ENCODE measurements around the gene BPIFB1. TPM values are rescaled to one million over a fixed set of nuclear protein-coding genes. Genes with fewer than 3 reads are reported as not detected.
A peak's percentile ranks its signal among the peaks of the same experiment; 100 is the strongest.

The BPIFB1 gene
- polyA plus RNA-seq, 3 donors from 2014 or later: not detected

DNA sequence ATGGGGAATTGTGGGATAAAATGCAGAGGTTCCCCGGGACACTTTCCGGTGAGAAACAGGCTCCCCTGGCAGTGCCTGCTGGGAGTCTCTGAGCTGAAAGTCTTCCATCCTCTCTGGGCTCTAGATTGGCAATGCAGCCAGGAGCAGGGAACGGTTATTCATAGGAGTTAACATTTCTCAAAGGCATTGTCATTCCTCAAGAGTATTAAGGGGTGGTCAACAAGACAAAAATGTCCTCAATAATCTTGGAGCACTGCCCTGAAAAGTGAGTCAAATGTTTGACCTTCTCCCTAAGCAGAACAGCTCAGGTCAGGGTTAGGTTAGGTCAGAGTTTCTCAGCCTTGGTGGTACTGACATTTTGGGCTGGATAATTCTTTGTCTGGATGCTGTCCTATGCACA is 13.2 kb downstream of the BPIFB1 start:
- Mint-ChIP-seq H3K27me3 (ENCODE audit: low read depth in 3 of 3) (peaks cover 5 to 16% (median 7%) of the 10 kb centered on the region in 3 donors), H3K27ac (no peak overlapping the region), H3K9me3 (no peaks in the 10 kb centered on the region), H3K36me3 (no peaks in the 10 kb centered on the region), H3K4me3 (no peak overlapping the region), H3K4me1 (no peaks in the 10 kb centered on the region)
- no peak for DNase-seq

GRCh38 chr20:33298391-33298790 is 15.4 kb downstream of the BPIFB1 start:
- DNase-seq: no peak
- Mint-ChIP-seq H3K4me3 (no peak overlapping the region), H3K27ac (no peak overlapping the region), H3K9me3 (no peaks in the 10 kb centered on the region), H3K4me1 (no peaks in the 10 kb centered on the region), H3K27me3 (ENCODE audit: low read depth in 3 of 3) (peaks cover 3 to 7% (median 7%) of the 10 kb centered on the region in 3 donors), H3K36me3 (no peaks in the 10 kb centered on the region)

GRCh38 chr20:33299111-33299603 is 16.1 kb downstream of the BPIFB1 start:
- no peaks in the 10 kb centered on the region for H3K4me1 Mint-ChIP-seq
- no peaks in the 10 kb centered on the region for H3K36me3 Mint-ChIP-seq
- DNase-seq: peak; percentile 55 to 69 (median 60)
- no peaks in the 10 kb centered on the region for H3K9me3 Mint-ChIP-seq
- no peak overlapping the region for H3K27ac Mint-ChIP-seq
- H3K27me3 Mint-ChIP-seq (ENCODE audit: low read depth in 3 of 3): peaks cover 3 to 9% (median 7%) of the 10 kb centered on the region in 3 donors
- H3K4me3 Mint-ChIP-seq: no peak overlapping the region

GRCh38 chr20:33301192-33301930 is 18.3 kb downstream of the BPIFB1 start:
- H3K4me3 Mint-ChIP-seq: no peak overlapping the region
- H3K27ac Mint-ChIP-seq: no peak overlapping the region
- peaks cover 4 to 7% (median 5%) of the 10 kb centered on the region in 3 donors for H3K27me3 Mint-ChIP-seq (ENCODE audit: low read depth in 3 of 3)
- no peaks in the 10 kb centered on the region for H3K36me3 Mint-ChIP-seq
- H3K4me1 Mint-ChIP-seq: no peaks in the 10 kb centered on the region
- no peaks in the 10 kb centered on the region for H3K9me3 Mint-ChIP-seq
- DNase-seq: no peak

- H3K4me1 Mint-ChIP-seq: no peaks in the 10 kb centered on the region
- H3K9me3 Mint-ChIP-seq: no peaks in the 10 kb centered on the region
- DNase-seq: no peak
- peaks cover 2 to 4% (median 2%) of the 10 kb centered on the region in 3 donors for H3K27me3 Mint-ChIP-seq (ENCODE audit: low read depth in 3 of 3)
- H3K4me3 Mint-ChIP-seq: no peak overlapping the region
- H3K27ac Mint-ChIP-seq: no peak overlapping the region
- H3K36me3 Mint-ChIP-seq: no peaks in the 10 kb centered on the region
These were observed 20.6 kb downstream of the BPIFB1 start for GRCh38 chr20:33303595-33303994.

DNA sequence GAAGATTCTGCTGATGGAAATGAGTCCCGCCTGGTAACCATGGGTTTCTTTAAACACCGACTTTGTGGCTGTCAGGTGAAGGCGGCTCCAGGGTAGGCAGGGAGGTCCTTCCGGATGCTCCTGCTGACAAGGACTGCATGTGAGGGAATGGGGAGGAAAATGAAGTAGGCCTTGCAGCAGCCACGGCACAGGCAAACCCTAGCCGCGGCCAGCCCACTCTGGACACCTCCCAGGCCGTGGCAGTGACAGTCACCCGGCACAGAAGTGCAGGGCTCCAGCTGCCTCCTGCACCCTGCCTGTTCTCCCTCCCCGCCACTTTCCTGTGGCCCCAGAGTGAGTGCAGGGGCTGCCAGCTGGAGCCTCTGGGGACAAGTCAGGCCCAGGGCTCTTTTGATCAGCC is 21.0 kb downstream of the BPIFB1 start:
- Mint-ChIP-seq H3K4me1 (no peaks in the 10 kb centered on the region), H3K27ac (no peak overlapping the region), H3K36me3 (no peaks in the 10 kb centered on the region), H3K9me3 (no peaks in the 10 kb centered on the region), H3K4me3 (no peak overlapping the region), H3K27me3 (ENCODE audit: low read depth in 3 of 3) (peaks cover 2 to 4% (median 2%) of the 10 kb centered on the region in 3 donors)
- no peak for DNase-seq

GRCh38 chr20:33305589-33306057 is 22.6 kb downstream of the BPIFB1 start:
- Mint-ChIP-seq H3K36me3 (no peaks in the 10 kb centered on the region), H3K27me3 (ENCODE audit: low read depth in 3 of 3) (peaks cover 2 to 4% (median 2%) of the 10 kb centered on the region in 3 donors)
- DNase-seq: no peak

GRCh38 chr20:33306228-33306627 is 23.2 kb downstream of the BPIFB1 start:
- DNase-seq: no peak
- Mint-ChIP-seq H3K36me3 (no peaks in the 10 kb centered on the region), H3K27ac (no peak overlapping the region), H3K9me3 (no peaks in the 10 kb centered on the region), H3K4me3 (no peak overlapping the region), H3K4me1 (no peaks in the 10 kb centered on the region), H3K27me3 (ENCODE audit: low read depth in 3 of 3) (peaks cover 2 to 4% (median 2%) of the 10 kb centered on the region in 3 donors)

More at GRCh38 chr20:33305589-33306057, 22.6 kb downstream of the BPIFB1 start:
- H3K27ac Mint-ChIP-seq: no peak overlapping the region
- no peaks in the 10 kb centered on the region for H3K9me3 Mint-ChIP-seq
- no peaks in the 10 kb centered on the region for H3K4me1 Mint-ChIP-seq
- no peak overlapping the region for H3K4me3 Mint-ChIP-seq

GRCh38 chr20:33306807-33307206 is 23.8 kb downstream of the BPIFB1 start:
- no peak for DNase-seq
- no peaks in the 10 kb centered on the region for H3K9me3 Mint-ChIP-seq
- H3K27me3 Mint-ChIP-seq (ENCODE audit: low read depth in 3 of 3): peaks cover 2 to 5% (median 4%) of the 10 kb centered on the region in 3 donors
- no peaks in the 10 kb centered on the region for H3K4me1 Mint-ChIP-seq
- H3K4me3 Mint-ChIP-seq: no peak overlapping the region
- H3K36me3 Mint-ChIP-seq: no peaks in the 10 kb centered on the region
- no peak overlapping the region for H3K27ac Mint-ChIP-seq

GRCh38 chr20:33308668-33309067 is 25.7 kb downstream of the BPIFB1 start:
- no peak for DNase-seq
- Mint-ChIP-seq H3K27me3 (ENCODE audit: low read depth in 3 of 3) (peaks cover 2 to 5% (median 4%) of the 10 kb centered on the region in 3 donors), H3K27ac (no peak overlapping the region), H3K9me3 (no peaks in the 10 kb centered on the region), H3K4me3 (no peak overlapping the region), H3K36me3 (no peaks in the 10 kb centered on the region), H3K4me1 (no peaks in the 10 kb centered on the region)

DNA sequence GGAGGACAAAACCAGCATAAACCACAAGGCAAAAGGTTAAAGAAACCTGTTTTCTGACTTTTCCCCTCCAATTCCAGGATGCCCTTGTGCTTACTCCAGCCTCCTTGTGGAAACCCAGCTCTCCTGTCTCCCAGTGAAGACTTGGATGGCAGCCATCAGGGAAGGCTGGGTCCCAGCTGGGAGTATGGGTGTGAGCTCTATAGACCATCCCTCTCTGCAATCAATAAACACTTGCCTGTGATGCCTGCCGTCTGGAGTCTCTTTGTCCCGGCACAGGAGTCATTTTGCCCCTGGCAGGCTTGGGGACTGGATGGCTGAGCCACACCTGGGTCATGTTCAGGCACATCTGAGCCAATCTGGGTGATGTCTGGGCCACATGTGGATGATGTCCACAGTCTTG is 26.6 kb downstream of the BPIFB1 start:
- Mint-ChIP-seq H3K27ac (no peak overlapping the region), H3K4me1 (no peaks in the 10 kb centered on the region), H3K9me3 (no peaks in the 10 kb centered on the region), H3K4me3 (no peak overlapping the region), H3K27me3 (ENCODE audit: low read depth in 3 of 3) (peaks cover 0 to 5% (median 4%) of the 10 kb centered on the region in 3 donors), H3K36me3 (no peaks in the 10 kb centered on the region)
- DNase-seq: no peak

DNA sequence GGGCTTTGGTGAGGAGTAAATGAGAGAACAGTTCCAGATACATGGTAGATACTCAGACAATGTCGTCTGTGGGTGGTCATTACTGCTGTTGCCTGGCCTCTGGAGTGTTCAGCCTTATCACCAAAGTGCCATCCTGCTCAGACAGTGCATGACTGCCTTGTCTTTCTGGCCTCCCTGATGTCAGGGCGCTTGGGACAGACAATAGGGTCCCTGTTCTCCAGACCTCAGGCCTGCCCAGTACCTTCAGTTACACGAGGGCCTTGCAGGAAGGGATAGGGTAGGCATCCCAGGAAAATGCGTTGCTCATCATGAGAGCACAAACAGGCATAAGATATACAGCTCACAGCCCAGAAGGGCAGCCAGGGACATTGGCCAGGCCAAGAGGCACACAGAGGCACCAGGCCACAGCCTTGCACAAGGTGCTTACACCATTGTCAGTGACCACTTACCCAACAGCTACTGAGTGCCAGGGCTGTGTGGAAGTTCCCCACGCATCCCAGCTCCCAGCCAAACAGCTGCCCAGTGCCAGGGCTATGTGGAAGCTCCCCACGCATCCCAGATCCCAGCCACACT is 27.4 kb downstream of the BPIFB1 start:
- H3K4me3 Mint-ChIP-seq: no peak overlapping the region
- no peaks in the 10 kb centered on the region for H3K9me3 Mint-ChIP-seq
- H3K4me1 Mint-ChIP-seq: no peaks in the 10 kb centered on the region
- H3K27me3 Mint-ChIP-seq (ENCODE audit: low read depth in 3 of 3): peaks cover 0 to 5% (median 4%) of the 10 kb centered on the region in 3 donors
- no peak for DNase-seq
- no peak overlapping the region for H3K27ac Mint-ChIP-seq
- no peaks in the 10 kb centered on the region for H3K36me3 Mint-ChIP-seq

GRCh38 chr20:33311011-33311410 is 28.0 kb downstream of the BPIFB1 start:
- DNase-seq: no peak
- peaks cover 0 to 4% (median 3%) of the 10 kb centered on the region in 3 donors for H3K27me3 Mint-ChIP-seq (ENCODE audit: low read depth in 3 of 3)
- no peaks in the 10 kb centered on the region for H3K36me3 Mint-ChIP-seq
- no peaks in the 10 kb centered on the region for H3K4me1 Mint-ChIP-seq
- H3K27ac Mint-ChIP-seq: no peak overlapping the region
- H3K4me3 Mint-ChIP-seq: no peak overlapping the region
- H3K9me3 Mint-ChIP-seq: no peaks in the 10 kb centered on the region

DNA sequence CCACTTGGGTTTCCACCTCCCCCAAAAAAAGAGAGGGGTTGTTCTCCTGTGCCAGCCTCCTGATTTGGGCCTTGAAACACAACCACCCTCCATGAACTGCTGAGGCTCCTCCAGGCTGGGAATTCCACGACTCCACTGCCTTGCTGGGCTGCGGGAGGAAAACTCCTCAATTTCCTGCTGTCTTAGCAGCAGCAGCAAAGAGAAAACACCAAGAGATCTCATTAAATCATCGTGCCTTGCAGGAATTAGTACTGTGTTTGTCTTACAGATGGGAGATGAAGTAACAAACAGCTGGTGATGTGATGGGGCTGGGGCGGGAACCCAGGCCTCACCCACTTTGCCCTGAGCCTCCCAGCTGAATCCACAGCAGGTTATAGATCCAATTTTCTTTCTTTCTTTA is 29.0 kb downstream of the BPIFB1 start:
- no peak overlapping the region for H3K4me3 Mint-ChIP-seq
- H3K36me3 Mint-ChIP-seq: no peaks in the 10 kb centered on the region
- peak overlapping the region in 1 of 6 donors; percentile 45 for H3K27ac Mint-ChIP-seq

More for the DNA sequence above, 29.0 kb downstream of the BPIFB1 start:
- H3K4me1 Mint-ChIP-seq: no peaks in the 10 kb centered on the region
- peaks cover 0 to 5% (median 2%) of the 10 kb centered on the region in 3 donors for H3K27me3 Mint-ChIP-seq (ENCODE audit: low read depth in 3 of 3)
- no peaks in the 10 kb centered on the region for H3K9me3 Mint-ChIP-seq
- no peak for DNase-seq
